Iris pigment epithelial cell (primary cell): ENCODE data around the gene DLGAP5.

Source experiments
- DNase-seq: peaks from one replicate; pipeline ENCODE4 v3.0.0-alpha.2; 2011; ENCODE audit warnings: low read depth

The DLGAP5 gene

DNA sequence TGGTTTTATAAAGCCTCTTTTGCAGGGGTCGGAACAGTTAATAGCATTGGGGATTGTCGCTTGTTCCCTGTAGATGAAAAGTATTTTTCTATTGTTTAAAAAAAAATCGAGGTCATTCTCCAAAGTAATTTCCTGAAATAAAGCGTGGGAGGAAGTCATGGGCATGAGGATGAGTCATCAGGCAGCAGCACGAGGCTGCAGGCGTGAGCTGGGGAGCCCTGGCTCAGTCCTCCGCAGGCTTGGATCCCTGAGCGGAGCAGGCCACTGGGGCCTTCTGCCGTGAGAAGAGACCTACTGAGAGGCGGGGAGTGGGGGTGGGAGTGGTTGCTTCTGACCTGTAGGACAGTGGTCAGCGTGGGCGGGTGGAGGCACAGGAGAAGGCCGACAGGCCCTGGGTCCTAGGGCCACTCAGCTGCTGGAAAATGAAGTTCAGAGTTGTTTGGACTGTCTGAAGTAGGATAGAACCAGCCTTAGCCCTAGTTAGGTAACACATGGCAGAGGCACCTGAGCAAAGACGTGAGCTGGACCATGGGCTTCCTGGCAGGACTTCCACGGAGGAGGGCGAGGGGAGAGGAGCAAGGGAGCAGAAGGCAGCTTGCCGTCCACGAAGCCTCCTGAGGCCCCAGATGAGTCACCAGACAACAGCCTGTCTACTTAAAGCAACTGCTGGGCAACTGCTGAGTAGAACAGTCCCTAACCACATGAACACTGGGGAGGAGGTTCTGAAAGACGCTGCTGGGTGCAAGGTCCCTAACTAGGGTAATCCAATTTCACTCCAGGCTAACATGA lies 83.4 kb downstream of the DLGAP5 start:
- peak; percentile 98 for DNase-seq

DNA sequence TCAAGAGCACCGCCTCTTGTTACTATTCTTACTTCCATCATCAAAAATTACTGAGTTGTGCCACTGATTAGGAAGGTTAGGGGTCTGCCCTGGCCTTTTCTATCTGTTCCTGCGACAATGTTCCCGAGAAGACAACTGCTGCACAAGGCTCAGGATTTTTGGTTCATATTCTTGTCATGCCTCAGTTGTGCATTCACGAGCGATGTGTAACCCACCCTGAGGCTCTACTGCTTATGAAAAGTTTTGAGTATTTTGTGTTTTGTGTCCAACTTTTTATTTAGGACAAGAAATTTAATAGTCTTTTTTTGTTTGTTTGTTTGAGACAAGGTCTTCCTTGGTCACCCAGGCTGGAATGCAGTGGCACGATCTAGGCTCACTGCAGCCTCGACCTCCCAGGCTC lies 85.4 kb downstream of the DLGAP5 start:
- DNase-seq = no peak

DNA sequence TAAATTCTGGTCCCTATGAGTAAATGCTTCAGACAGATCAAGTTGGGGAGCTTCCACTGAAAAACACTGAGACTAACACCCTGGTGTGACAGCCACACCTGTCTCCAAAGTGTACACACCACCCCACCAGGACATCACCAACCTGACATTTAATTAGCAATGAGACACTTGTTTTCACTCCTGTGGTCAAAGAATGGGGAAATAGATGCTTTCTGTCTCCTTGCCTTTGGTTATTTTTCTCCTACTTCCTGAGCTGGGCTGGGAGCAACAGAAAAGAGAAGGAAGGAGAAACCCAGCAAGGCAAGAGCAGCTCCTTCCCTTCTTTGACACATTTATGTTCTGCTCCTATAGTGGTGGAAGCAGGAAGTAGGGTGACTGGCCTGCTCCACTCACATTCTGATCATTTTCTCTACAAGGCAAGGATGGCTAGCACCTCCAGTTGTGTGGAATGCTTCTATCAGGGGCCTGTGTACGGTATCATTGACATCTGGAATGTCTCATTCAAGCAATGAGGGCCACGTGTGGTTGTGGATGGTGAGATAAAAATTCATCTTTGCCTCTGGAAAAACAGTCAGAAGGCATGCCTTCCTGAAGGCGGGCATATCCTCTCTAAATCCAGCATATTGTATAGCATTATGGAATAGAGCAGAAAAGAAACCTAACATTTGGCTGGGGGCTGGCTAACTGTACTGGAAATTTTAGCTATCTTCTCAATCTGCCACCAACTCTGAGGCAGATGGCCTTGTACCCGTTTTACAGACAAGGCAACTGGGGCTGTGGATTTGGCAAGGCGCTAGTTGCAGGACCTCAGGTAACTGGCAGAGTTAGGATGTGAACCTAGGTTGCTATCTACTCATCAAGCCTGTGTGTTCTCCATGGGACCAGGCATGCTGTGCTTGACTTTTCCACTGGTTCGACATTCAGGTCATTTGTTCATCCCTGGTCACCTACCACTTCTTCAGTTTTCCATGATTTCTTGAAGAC lies 87.1 kb downstream of the DLGAP5 start:
- DNase-seq = no peak

DNA sequence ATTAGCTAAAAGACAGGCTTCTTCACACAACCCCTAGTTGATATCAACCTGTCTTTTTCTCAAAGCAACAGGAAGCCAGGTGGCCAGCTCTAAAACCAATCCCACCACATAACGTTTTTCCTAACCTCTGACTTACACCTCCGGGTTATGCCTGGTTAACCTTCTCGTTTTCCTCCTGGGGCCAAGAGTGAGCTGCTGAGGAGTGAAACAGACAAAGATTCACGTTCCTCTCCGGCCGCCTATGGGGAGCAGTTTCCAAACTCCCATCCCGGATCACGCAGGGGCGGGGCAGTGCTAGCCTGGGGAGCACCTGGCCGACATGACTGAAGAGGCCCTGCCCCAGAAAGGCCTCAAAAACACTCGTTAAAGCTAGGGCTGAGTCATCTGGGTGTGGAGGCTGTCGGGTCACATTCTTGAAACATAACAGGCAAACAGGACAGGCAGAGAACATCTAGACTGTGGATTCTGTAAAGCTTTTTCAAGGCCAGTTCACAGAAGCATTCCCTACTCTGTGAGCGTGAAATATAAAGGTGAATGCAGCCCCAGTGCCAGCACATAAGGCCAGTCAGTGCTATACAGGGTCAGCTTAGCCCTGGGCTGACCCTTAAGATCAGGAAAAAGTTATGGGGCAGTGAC lies 88.3 kb downstream of the DLGAP5 start:
- DNase-seq = peak; percentile 98

DNA sequence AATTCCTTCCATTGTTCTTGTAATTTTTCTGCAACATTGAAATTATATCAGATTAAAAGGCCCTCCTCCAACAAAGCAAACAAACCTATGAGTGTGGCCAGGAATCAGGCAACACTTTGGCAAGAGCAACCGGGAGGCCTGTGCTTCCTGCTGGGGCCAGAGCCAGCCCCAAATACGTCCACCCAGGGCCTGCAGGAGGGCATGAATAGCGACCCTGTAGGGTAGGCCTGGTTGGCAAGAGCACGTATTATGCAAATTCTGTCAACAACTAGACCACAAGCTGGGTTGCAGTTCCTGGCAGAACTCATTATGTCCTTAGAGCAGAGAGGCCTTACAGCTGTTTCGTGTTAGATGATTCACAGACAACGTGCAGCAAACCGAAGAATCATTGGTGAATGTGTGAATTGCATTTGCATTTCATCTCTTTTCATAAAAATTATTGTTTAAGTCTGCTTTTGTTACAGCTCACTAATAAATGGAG lies 89.2 kb downstream of the DLGAP5 start:
- peak; percentile 97 for DNase-seq

DNA sequence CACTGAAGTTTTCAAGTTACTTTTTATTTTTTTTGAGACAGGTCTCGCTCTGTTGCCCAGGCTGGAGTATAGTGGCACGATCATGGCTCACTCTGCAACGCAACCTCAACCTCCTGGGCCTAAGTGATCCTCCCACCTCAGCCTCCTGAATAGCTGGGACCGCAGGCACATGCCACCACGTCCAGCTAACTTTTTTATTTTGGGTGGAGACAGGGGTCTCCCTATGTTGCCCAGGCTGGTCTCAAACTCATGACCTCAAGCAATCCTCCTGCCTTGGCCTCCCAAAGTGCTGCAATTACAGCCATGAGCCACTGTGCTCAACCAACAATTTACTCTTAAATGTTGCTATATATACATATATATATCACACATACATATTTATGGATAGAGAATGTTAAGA lies 89.7 kb downstream of the DLGAP5 start:
- no peak for DNase-seq

DNA sequence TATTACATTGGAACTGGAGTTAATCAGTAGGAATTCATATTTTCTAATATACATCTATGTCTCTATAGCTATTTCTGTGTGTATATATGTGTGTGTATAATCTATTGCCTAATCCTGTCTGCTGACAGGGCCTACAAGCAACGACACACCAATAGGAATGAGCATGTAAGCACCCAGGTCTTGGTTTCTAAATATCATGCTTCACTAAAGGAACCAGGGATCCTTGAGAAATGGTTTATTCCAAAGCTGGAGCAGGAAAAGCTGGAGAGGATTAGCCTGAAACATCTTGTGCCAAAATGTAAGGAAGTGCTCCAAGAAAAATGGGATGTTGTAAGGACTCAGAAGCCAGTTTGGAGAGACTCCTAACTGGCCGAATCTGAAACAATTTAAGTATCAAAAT lies 91.6 kb downstream of the DLGAP5 start:
- DNase-seq = peak; percentile 58

DNA sequence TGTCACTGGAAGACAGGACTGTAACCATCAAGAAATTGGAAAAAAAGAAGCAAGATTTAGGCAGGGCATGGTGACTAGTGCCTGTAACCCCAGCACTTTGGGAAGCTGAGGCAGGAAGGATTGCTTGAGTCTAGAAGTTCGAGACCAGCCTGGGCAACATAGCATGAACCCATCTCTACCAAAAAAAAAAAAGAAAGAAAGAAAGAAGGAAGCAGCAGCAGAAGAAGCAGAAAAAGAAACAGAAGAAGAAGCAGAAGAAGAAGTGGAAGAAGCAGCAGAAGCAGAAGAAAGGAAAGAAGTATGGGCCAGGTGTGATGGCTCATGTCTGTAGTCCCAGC lies 92.9 kb downstream of the DLGAP5 start:
- no peak for DNase-seq
